ENCODE results near the gene ZBTB20. TPM values are rescaled to one million over a fixed set of nuclear protein-coding genes. Genes with fewer than 3 reads are reported as not detected.

ZBTB20 gene
- total RNA-seq, 1 donor from 2014 or later, result 32.5 TPM

DNA sequence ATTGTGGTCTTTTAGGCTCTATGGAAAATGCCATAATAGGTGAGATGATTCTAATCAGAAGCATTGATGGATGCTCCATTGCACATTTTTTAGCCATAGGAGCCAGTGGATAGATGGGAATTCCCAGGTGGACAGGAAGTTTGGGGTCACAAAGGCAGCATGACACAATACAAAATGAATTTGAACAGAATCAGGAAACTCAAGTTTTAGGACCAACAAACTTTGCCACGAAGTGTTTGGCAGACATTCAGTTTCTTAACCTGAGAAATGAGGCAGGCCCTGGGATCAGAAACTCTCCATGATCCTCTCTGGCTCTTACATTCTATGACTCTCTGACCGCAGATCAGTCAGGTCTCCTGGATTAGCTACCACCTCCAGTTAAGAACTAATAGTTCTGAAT is 577.9 kb downstream of the ZBTB20 start:
- Histone ChIP-seq H3K36me3 (ENCODE audit: control insufficient read depth, insufficient read depth, low read length) (no peaks in the 10 kb centered on the region), H3K27me3 (ENCODE audit: control insufficient read depth, insufficient read depth, low read length) (no peaks in the 10 kb centered on the region), H3K4me3 (ENCODE audit: low read depth, low read length) (no peak overlapping the region)
- DNase-seq (ENCODE audit: low read depth), result no peak
- TF ChIP-seq, protein P1, sequence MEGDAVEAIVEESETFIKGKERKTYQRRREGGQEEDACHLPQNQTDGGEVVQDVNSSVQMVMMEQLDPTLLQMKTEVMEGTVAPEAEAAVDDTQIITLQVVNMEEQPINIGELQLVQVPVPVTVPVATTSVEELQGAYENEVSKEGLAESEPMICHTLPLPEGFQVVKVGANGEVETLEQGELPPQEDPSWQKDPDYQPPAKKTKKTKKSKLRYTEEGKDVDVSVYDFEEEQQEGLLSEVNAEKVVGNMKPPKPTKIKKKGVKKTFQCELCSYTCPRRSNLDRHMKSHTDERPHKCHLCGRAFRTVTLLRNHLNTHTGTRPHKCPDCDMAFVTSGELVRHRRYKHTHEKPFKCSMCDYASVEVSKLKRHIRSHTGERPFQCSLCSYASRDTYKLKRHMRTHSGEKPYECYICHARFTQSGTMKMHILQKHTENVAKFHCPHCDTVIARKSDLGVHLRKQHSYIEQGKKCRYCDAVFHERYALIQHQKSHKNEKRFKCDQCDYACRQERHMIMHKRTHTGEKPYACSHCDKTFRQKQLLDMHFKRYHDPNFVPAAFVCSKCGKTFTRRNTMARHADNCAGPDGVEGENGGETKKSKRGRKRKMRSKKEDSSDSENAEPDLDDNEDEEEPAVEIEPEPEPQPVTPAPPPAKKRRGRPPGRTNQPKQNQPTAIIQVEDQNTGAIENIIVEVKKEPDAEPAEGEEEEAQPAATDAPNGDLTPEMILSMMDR (IDR thresholded peaks at IDR 0.05; ENCODE audit: insufficient read depth, low read length, poor library complexity, severe bottlenecking), result no peak

DNA sequence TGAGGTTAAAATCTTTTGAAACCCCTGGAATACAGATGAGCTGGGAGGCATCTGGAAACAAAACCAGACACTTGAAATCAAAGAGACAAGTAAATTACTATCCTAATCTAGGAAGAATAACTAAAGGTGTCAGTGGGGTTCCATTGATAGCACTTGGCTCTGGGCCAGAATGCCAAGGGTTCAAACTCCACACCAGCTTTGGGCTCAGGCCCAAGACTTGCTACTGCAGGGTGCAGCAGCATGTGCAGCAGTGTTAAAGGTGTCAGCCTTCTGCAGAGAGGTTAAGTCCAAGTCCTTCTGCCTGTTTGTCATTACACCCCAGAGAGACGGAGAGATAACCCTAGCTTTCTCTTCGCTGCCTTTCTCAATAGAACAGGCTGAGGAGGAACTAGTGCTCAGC is 579.3 kb downstream of the ZBTB20 start:
- no peaks in the 10 kb centered on the region for H3K27me3 ChIP-seq (ENCODE audit: control insufficient read depth, insufficient read depth, low read length)
- no peak for DNase-seq (ENCODE audit: low read depth)
- TF ChIP-seq, protein P1 (IDR thresholded peaks at IDR 0.05; ENCODE audit: insufficient read depth, low read length, poor library complexity, severe bottlenecking), result no peak

DNA sequence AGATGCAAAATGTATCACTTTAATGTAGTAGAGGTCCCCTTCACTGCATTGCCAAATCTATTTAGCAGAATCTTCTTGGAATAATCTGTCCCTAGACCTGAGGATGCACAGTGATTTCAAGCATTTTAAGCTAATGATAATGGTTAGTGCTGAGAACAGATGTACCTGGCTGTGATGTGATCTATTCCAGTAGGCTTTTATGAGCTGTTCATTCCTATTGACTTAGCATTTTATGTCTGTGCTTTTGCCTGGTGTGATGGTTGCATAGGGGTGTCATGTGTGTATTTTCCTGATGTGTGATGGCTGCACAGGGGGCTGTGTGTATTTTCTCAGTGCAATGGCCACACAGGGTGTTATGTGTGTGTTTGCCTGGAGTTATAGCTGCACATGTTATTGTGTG is 580.3 kb downstream of the ZBTB20 start:
- TF ChIP-seq, protein P1 (IDR thresholded peaks at IDR 0.05; ENCODE audit: insufficient read depth, low read length, poor library complexity, severe bottlenecking), result no peak
- no peak for DNase-seq (ENCODE audit: low read depth)
- Histone ChIP-seq H3K4me3 (ENCODE audit: low read depth, low read length) (no peak overlapping the region), H3K27me3 (ENCODE audit: control insufficient read depth, insufficient read depth, low read length) (no peaks in the 10 kb centered on the region), H3K36me3 (ENCODE audit: control insufficient read depth, insufficient read depth, low read length) (no peaks in the 10 kb centered on the region)

More for the DNA sequence above, 579.3 kb downstream of the ZBTB20 start:
- H3K36me3 ChIP-seq (ENCODE audit: control insufficient read depth, insufficient read depth, low read length), result no peaks in the 10 kb centered on the region
- H3K4me3 ChIP-seq (ENCODE audit: low read depth, low read length), result no peak overlapping the region

DNA sequence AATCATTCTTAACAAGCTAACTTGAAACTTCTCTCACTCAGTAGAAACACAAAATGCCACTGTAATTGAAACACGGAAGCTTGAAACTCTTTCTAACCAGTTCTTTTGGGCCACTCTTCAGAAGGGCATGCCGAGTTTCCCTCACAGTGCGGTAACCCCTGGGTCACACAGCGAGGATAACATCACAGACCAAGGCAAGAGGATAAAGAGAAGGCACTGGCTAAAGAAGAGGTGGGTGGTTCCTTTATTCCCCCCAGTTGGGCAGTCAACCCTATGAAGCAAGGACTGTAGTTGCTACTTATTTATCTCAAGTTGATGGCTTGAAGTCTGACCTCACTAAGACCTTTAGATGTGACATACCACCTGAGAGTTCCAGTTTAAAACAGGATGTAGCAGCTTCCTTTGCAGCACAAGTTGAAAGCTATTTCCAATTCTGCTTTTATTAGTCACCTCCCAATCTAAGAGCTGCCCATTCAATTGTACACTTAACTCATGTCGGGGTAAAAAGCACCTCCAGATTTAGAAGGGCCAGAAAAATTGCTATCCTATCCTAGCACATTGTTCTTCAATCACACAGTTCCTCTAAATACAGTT is 580.8 kb downstream of the ZBTB20 start:
- Histone ChIP-seq H3K27me3 (ENCODE audit: control insufficient read depth, insufficient read depth, low read length) (no peaks in the 10 kb centered on the region), H3K4me3 (ENCODE audit: low read depth, low read length) (no peak overlapping the region), H3K36me3 (ENCODE audit: control insufficient read depth, insufficient read depth, low read length) (no peaks in the 10 kb centered on the region)
- TF ChIP-seq, protein P1 (IDR thresholded peaks at IDR 0.05; ENCODE audit: insufficient read depth, low read length, poor library complexity, severe bottlenecking), result no peak
- DNase-seq (ENCODE audit: low read depth), result no peak

DNA sequence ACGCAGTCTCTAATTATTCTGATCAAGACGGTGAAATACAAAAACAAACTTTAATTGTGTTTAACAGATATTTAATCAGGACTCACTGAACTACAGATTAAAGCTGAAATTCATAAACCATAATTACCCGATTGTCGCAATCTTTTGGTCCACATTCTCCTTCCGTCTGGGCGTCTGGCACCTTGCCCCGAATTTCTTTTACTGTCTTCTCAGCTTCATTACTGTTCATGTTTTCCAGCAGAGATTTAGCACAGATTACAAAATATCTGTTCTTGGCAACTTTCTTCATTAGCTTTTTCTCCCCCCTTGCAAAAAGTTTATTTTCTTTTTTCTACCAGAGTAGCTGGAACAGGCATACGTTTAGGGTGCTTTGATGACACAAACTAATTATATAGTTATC is 581.9 kb downstream of the ZBTB20 start:
- H3K36me3 ChIP-seq (ENCODE audit: control insufficient read depth, insufficient read depth, low read length), result no peaks in the 10 kb centered on the region
- TF ChIP-seq, protein P1 (IDR thresholded peaks at IDR 0.05; ENCODE audit: insufficient read depth, low read length, poor library complexity, severe bottlenecking), result no peak
- no peak overlapping the region for H3K4me3 ChIP-seq (ENCODE audit: low read depth, low read length)
- no peak for DNase-seq (ENCODE audit: low read depth)
- no peaks in the 10 kb centered on the region for H3K27me3 ChIP-seq (ENCODE audit: control insufficient read depth, insufficient read depth, low read length)

- Histone ChIP-seq H3K4me3 (ENCODE audit: low read depth, low read length) (no peak overlapping the region), H3K36me3 (ENCODE audit: control insufficient read depth, insufficient read depth, low read length) (no peaks in the 10 kb centered on the region), H3K27me3 (ENCODE audit: control insufficient read depth, insufficient read depth, low read length) (no peaks in the 10 kb centered on the region)
- no peak for DNase-seq (ENCODE audit: low read depth)
- TF ChIP-seq, protein P1 (IDR thresholded peaks at IDR 0.05; ENCODE audit: insufficient read depth, low read length, poor library complexity, severe bottlenecking), result no peak
Measured at GRCh38 chr3:114563720-114564119, 583.4 kb downstream of the ZBTB20 start.
